A549 treated with ZK216348 at 1 μM for 4 hours (cell line): ENCODE data around the gene OLR1. TPM values are rescaled to one million over a fixed set of nuclear protein-coding genes. Genes with fewer than 3 reads are reported as not detected.

Experiments
- total RNA-seq: library from RNA; stranded (reverse); fragments of 200-300 nt; extraction: Qiagen RNA extraction; gene quantifications from 5 replicates; pipeline ENCODE4 v1.2.3, GENCODE V29; 2022; ENCODE audit warnings: low read depth

The OLR1 gene
- total RNA-seq = 0.40 to 2.4 TPM (median 0.95 TPM) in 5 replicates

GRCh38 chr12:10171973-10172728 lies at the start of gene OLR1:
TSS of gene OLR1 (minus strand) at chr12:10172132. CDS start at chr12:10172077, 55 bp downstream.

GRCh38 chr12:10212739-10213131 lies 40.8 kb upstream of the OLR1 start, which contains the start of gene GABARAPL1:
TSS of gene GABARAPL1 (plus strand) at chr12:10212877. CDS start at chr12:10213130, 253 bp downstream.

DNA sequence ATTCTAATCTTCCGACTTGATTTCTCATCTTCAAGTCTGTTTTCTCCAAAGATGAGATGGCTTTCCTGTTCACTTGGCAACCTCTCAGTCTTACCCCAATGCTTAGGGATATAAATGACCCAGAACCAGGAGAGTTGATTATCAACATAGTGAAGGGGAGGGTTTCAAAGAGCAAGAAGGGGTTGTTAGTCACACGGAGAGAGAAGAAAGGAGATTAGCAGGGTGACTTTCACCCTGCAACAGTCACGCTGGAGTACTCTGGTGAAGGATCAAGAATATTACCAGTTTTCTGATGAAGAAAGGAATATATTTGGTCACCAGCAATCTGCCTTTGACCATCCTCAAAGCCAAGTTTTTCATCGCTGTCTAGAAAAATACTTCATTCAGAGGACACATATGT lies 6.9 kb upstream of the OLR1 start, which contains the start of gene TMEM52B:
TMEM52B (plus strand) TSS at position 212 of the 400 bp plus-strand sequence. CDS start 543 bp downstream, outside the sequence.

GRCh38 chr12:10130042-10130441 lies 41.9 kb downstream of the OLR1 start, which contains the start of gene CLEC7A:
TSS of gene CLEC7A (minus strand) at chr12:10130199. CDS start at chr12:10130082, 117 bp downstream.

Other genes with a start within 250 kb of the OLR1 start
- not detected in 5 replicates for gene CLEC2A, start 239.8 kb downstream of the OLR1 start, total RNA-seq
- gene CLEC12A, start 200.7 kb downstream of the OLR1 start, total RNA-seq = not detected in 5 replicates
- gene CLEC1B, start 173.0 kb downstream of the OLR1 start, total RNA-seq = not detected in 5 replicates
- not detected in 5 replicates for gene CLEC12B, start 161.5 kb downstream of the OLR1 start, total RNA-seq
- gene CLEC9A, start 141.4 kb downstream of the OLR1 start, total RNA-seq = not detected in 5 replicates
- not detected in 5 replicates for gene CLEC1A, start 73.1 kb downstream of the OLR1 start, total RNA-seq
- gene CLEC7A, start 41.9 kb downstream of the OLR1 start, total RNA-seq = not detected in 5 replicates
- 0.05 to 0.25 TPM in 2 of 5 replicates, not detected in the others for gene TMEM52B, start 6.9 kb upstream of the OLR1 start, total RNA-seq
- gene GABARAPL1, start 40.7 kb upstream of the OLR1 start, total RNA-seq = 29.1 to 51.0 TPM (median 40.3 TPM) in 5 replicates
- not detected in 5 replicates for gene KLRD1, start 135.7 kb upstream of the OLR1 start, total RNA-seq
- gene KLRK1, start 217.9 kb upstream of the OLR1 start, total RNA-seq = not detected in 5 replicates
- gene KLRC4, start 237.6 kb upstream of the OLR1 start, total RNA-seq = not detected in 5 replicates
- 0.35 TPM in 1 of 5 replicates, not detected in the others for gene KLRC3, start 248.5 kb upstream of the OLR1 start, total RNA-seq